GM12864 (cell line): ENCODE results near the gene RPL41.

Source experiments
- DNase-seq: peaks from one replicate; pipeline ENCODE4 v3.0.0-alpha.2; 2011; ENCODE audit warnings: low read depth
- H3K4me3 ChIP-seq: 2 replicates; pipeline ENCODE4 v1.5.1; 2011; ENCODE audit warnings: mild to moderate bottlenecking, low read depth, low read length, control low read depth
- CTCF ChIP-seq: IDR thresholded peaks from 2 replicates; pipeline ENCODE4 v1.5.1; 2011; ENCODE audit warnings: low read depth, mild to moderate bottlenecking, moderate library complexity, low read length, control low read depth, inconsistent platforms; ENCODE audit errors: missing control alignments

RPL41 gene

GRCh38 chr12:56121204-56121870, 4.9 kb downstream of the RPL41 start:
- TF ChIP-seq CTCF = no peak
- no peak overlapping the region for H3K4me3 ChIP-seq
- DNase-seq = no peak

- TF ChIP-seq CTCF = no peak
- H3K4me3 ChIP-seq = no peak overlapping the region
- no peak for DNase-seq
Observed at GRCh38 chr12:56122637-56123036, 6.2 kb downstream of the RPL41 start.

GRCh38 chr12:56124133-56124532, 7.7 kb downstream of the RPL41 start:
- TF ChIP-seq CTCF = no peak
- DNase-seq = no peak
- no peak overlapping the region for H3K4me3 ChIP-seq

- no peak for DNase-seq
- peak overlapping the region; percentile 44; the same call in 1 of the 2 replicates for H3K4me3 ChIP-seq
- no peak for TF ChIP-seq CTCF
Observed at GRCh38 chr12:56126732-56127239, 10.4 kb downstream of the RPL41 start.

- no peak for TF ChIP-seq CTCF
- DNase-seq = no peak
- peak overlapping the region; percentile 44 for H3K4me3 ChIP-seq
Observed at GRCh38 chr12:56127485-56127887, 11.1 kb downstream of the RPL41 start.

- TF ChIP-seq CTCF = no peak
- H3K4me3 ChIP-seq = peak within 1 kb of the TSS; percentile 88
- peak; percentile 99 for DNase-seq
Observed at GRCh38 chr12:56127888-56128669, 11.6 kb downstream of the RPL41 start, which contains the start of gene ESYT1. Gene ESYT1 (plus strand): TSS chr12:56128267. CDS start chr12:56128320, 53 bp downstream.
